ENCODE data around the gene HSF5.

DNA sequence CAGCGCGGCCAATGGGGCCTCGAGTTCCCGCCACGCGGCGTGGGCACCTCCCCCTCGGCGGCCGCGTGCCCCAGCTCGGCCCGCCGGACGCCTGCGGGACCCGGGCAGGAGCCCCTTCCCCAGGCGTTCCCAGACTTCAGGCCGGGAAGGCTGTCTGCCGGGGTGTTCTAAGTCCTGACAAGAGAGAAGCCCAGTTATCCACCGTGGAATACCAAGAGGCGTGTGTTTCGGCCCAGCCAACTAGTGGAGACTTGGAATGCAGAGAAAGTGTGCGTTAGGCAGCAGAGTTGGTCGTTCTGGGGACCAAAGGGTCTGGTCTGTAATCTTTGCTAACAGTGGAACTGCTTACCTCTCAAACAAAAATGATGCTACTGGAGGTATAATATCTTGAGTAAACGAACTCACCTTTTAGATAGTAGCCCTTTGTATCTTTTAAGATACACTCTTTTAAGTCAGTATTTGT lies 251 bp upstream of the HSF5 start:
- TF ChIP-seq, protein P1, sequence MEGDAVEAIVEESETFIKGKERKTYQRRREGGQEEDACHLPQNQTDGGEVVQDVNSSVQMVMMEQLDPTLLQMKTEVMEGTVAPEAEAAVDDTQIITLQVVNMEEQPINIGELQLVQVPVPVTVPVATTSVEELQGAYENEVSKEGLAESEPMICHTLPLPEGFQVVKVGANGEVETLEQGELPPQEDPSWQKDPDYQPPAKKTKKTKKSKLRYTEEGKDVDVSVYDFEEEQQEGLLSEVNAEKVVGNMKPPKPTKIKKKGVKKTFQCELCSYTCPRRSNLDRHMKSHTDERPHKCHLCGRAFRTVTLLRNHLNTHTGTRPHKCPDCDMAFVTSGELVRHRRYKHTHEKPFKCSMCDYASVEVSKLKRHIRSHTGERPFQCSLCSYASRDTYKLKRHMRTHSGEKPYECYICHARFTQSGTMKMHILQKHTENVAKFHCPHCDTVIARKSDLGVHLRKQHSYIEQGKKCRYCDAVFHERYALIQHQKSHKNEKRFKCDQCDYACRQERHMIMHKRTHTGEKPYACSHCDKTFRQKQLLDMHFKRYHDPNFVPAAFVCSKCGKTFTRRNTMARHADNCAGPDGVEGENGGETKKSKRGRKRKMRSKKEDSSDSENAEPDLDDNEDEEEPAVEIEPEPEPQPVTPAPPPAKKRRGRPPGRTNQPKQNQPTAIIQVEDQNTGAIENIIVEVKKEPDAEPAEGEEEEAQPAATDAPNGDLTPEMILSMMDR (conservative IDR thresholded peaks at IDR 0.05; ENCODE audit: low read depth, low read length): no peak
- TF ChIP-seq CHD1 (IDR thresholded peaks at IDR 0.05; ENCODE audit: low read depth, low read length): no peak
- no peak for TF ChIP-seq RAD21 (IDR thresholded peaks at IDR 0.05; ENCODE audit: low read length)

Measured in IMR-90 (cell line).